HG03354 (cell line): ENCODE results near the gene GPHN.
"Not testable (repeated sequence)": the region's sequence is repeated elsewhere in the genome, so short reads cannot be mapped to it uniquely, and the experiment has no call there.

Source experiments
- ATAC-seq: cut with Tn5 transposase; IDR thresholded peaks from one replicate; pipeline ENCODE4 v1.9.1; 2021; ENCODE audit warnings: mild to moderate bottlenecking; ENCODE audit not compliant: unreplicated experiment, poor library complexity, severe bottlenecking

GPHN gene

GRCh38 chr14:66587753-66588152, 79.8 kb downstream of the GPHN start:
- ATAC-seq = not testable (repeated sequence)

DNA sequence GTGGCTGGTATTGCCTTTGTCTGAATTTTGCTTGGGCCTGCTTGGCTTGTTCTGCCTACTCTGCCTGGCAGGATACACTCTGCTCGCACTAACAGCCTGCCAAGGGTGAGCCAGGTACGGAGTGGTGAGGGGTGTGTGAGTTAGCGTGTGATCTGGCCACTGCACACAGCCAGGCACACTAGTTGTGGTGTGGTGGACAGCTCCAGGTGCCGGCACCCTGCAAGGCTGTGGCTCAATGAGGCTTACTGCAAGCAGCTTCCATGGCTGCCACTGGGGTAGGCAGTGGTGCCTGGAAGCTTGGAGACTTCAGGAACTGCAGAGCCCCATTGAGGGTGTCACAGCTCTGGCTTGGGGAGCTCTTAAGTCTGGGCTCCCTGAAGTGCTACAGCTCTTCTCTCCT, 87.4 kb downstream of the GPHN start:
- ATAC-seq = no peak

GRCh38 chr14:66596241-66596985, 88.5 kb downstream of the GPHN start:
- no peak for ATAC-seq

- no peak for ATAC-seq
These were observed 92.5 kb downstream of the GPHN start for GRCh38 chr14:66600416-66600815.

- ATAC-seq = no peak
These were observed 94.1 kb downstream of the GPHN start for GRCh38 chr14:66601932-66602578.

GRCh38 chr14:66603945-66604344, 96.0 kb downstream of the GPHN start:
- ATAC-seq = no peak

DNA sequence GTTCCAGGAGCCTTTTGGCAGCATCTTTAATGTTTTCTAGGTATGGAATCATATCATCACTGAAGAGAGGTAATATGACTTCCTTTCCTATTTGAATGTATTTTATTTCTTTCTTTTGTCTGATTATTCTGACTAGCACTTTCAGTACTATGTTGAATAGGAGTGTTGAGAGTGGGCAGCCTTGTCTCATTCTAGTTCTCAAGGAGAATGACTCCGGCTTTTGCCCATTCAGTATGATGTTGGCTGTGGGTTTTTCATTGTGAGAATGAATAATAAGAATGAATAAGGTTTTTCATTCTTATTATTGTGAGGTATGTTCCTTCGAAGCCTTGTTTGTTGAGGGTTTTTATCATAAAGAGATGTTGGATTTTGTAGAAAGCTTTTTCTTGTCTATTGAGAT, 98.9 kb downstream of the GPHN start:
- ATAC-seq = no peak

GRCh38 chr14:66610154-66610563, 102.2 kb downstream of the GPHN start:
- no peak for ATAC-seq

DNA sequence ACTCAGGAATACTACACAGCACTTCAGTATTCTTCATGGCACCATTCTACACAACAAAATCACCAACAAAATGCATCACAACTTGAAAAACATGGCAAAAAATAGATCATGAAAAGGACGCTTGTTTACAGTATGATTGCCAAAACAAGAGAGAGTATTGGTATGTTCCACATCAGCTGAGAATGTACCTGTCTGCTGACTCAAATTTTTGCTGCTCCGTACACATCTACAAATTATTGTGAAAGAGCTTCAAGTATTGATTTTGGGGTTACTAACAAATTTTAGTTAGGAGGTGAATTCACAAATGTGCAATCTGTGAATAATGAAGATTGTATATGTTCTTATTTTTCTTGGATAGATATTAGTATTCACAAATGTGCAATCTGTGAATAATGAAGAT, 105.4 kb downstream of the GPHN start:
- ATAC-seq = no peak

- no peak for ATAC-seq
These were observed 112.0 kb downstream of the GPHN start for GRCh38 chr14:66619952-66620351.

GRCh38 chr14:66623838-66624237, 115.9 kb downstream of the GPHN start:
- no peak for ATAC-seq

DNA sequence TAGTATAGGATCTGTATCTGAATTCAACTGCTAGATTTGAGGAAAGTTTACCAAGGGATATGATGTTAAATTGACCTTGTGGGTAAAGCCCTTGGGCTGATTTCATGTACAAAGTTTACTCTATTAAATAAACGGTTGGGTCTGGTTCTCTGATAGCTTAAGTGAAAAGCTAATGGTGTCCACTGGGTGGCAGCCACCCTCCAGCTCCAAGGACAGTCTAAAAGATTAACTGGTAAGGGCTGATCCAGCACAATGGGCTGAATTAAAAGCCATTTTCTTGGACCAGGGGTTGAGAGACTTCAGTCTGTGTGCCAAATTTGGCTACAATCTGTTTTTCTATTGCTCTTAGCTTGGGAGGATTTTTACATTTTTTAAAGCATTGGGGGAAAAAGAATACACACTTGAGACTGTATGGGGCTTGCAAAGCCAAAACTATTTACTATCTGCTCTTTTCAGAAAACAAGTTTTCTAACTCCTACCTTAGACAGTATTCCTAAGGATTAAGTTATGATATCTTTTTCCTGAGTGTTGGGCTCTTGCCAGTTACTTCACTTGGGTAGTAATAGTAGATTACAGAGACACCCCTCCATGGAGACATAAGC, 116.5 kb downstream of the GPHN start:
- peak; percentile 60 for ATAC-seq

DNA sequence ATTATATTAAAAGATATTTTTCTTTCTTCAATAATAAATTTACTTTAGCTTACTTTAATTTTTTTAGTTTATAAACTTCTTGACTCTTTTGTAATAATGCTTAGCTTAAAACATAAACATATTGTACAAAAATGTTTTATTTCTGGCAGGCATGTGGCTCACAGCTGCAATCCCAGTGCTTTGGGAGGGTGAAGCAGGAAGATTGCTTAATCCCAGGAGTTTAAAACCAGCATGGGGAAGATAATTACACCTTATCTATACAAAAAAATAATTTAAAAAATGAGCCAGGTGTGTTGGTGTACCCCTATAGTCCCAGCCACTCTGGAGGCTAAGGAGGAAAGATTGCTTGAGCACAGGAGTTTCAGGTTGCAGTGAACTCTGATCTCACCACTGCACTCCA, 120.7 kb downstream of the GPHN start:
- ATAC-seq = no peak

DNA sequence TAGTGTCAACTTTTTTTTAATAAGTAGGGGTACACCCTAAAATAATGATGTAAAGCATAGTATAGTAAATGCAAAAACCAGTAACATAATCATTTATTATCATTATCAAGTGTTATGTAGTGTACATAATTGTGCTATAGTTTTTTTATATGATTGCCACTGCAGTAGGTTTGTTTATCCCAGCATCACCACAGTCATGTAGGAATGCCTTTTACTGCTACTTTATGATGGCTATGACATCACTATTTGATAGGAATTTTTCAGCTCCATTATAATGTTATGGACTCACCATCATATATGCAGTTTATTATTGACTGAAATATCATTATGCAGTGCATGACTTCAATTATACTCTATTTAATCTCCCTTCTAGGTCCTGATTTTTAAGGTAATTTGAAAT, 121.6 kb downstream of the GPHN start:
- no peak for ATAC-seq

DNA sequence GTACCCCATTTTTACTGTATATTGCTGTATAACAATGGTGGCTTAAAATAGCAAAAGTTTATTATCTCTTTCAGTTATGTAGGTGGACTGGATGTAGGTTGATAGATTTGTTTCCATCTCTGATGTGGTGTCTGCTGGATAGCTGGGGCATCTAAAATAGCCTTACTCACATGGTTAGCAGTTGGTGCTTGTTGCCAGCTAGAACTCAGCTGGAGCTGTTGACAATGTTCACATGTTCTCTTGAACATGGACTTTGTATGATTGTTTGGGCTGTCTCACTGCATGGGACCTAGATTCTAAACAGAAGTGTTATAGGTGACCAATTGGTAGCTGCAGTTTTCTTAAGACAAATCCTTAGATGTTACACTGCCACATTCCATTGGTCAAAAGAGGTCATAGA, 126.9 kb downstream of the GPHN start:
- no peak for ATAC-seq

DNA sequence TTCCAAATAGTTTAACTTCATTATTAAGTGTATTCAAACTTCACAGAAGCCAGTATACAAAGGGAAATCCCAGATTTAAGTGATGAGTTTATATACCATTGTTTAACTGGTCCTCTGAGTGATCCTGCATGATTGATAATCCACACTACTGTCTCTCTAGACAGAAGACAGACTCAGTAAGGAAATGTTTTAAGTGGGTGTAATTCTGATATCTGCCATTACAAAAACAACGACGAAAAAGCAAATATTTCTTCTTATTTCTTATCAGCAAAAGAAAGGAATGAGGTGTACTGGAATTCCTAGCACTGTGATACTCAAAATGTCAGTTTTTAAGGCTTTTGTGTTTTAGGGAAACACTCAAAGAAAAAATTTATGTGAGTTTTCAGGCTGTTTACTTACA, 127.5 kb downstream of the GPHN start:
- no peak for ATAC-seq

DNA sequence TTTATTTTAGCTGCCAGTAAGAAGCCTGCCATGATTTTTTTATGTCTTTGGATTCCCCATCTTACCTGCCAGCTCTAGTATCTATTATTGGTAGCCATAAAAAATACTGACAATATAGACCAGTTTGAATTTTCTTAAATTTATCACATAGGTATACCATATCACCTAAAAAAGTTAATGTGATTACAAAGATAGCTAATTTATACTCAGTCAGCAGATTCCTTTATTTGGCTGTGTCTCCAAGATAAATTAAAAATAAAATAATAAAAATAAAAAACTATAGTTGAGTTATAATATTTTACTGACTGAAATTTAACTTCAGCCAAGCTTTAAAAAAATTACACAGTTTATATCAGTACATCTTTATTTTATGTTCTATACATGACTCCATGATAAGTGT, 128.3 kb downstream of the GPHN start:
- no peak for ATAC-seq

DNA sequence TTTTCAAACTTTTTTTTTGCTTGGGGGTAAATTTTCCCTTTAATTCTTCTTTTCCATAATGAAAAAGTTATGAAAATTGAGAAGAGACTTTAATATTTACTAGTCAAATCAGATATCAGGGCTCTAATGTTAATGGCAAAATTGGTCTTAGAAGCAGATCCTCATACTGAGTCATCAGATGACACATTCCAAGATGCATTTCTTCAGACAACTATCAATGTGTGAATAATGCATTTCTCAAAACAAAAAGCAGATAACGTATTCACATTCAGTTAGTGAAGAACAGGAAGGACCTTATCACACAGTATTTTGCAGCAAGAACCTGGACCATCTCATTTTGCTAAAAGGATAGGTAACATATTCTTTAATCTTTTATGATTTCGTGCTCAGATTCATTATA, 130.7 kb downstream of the GPHN start:
- ATAC-seq = no peak

DNA sequence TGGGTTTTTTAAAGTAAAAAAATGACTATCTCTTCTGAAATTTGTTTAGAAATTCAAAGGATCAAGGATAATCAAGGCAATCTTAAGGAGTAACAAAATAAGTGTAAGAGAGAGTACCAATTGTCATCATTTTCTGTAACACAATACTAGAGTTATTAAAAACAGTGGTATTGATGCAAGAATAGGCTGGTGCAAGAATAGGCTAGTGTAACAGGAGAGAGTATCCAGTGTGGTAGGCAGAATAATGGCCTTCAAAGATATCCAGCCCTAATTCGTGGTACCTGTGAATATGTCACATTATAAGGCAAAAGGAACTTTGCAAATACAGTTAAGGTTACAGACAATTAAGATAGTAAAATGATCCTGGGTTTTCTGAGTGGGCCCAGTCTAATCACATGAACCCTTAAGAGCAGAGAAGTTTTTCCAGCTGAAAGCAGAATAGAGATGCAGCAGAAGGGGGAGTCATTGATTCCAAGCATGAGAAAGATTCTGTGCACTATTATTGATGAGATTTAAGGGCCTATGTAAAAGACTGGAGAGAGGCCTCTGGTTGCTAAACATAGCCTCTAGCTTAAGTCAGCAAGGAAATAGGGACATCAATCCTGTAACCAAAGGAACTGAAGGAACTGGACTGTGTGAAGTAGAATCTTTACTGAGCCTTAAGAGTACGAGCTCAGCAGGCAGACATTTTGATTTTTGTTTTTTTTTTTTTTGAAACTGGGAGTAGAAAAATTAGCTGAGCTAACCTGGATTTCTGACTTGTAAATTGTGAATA, 134.1 kb downstream of the GPHN start:
- no peak for ATAC-seq

DNA sequence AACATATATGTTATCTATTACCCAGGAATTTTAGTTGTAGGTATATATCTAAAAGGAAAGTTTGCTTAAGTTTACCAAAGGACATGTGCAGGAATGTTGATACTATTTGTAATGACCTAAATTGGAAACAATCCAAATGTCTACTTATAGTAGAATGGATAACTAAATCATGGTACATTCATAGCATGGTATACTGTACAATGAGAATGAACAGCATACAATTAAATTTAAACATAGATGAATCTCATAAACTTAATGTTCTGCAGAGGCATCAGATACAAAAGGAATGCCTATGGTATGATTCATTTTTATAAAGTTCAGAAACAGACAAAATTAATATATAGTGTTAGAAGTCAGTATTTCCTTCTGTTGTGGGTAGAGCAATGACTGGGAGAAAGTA, 135.4 kb downstream of the GPHN start:
- no peak for ATAC-seq
